ENCODE data around the gene USP5. TPM values are rescaled to one million over a fixed set of nuclear protein-coding genes. Genes with fewer than 3 reads are reported as not detected.

The USP5 gene
- total and polyA plus RNA-seq, 2 of the 8 experiments (the other 6 are each of a cell fraction or from before 2014, with no cell fraction given), result 66.5 to 148 TPM

- TF ChIP-seq NANOG (IDR thresholded peaks at IDR 0.05; ENCODE audit: insufficient read depth, low read depth, low read length, poor library complexity, severe bottlenecking) (no peak), FOSL1 (IDR thresholded peaks at IDR 0.05; ENCODE audit: insufficient read depth, low read depth, low read length) (no peak), ZNF274 (IDR thresholded peaks at IDR 0.05; ENCODE audit: borderline replicate concordance, extremely low read depth, low read length) (no peak), ATF3 (IDR thresholded peaks at IDR 0.05; ENCODE audit: insufficient read depth, low read depth, low read length) (peak; percentile 70), HDAC6 (IDR thresholded peaks at IDR 0.05; ENCODE audit: low read depth, low read length) (no peak), POLR2A (IDR thresholded peaks at IDR 0.05; ENCODE audit: control extremely low read depth in 1 of 2, low read depth in 2 of 2, low read length in 2 of 2) (peak in 1 of 2 experiments; percentile 79; a peak in 2 of 3 replicates), BACH1 (IDR thresholded peaks at IDR 0.05; ENCODE audit: low read length) (no peak), KDM1A (IDR thresholded peaks at IDR 0.05; ENCODE audit: borderline replicate concordance, low read length) (no peak), TBP (IDR thresholded peaks at IDR 0.05; ENCODE audit: low read depth, low read length) (no peak), ASH2L (IDR thresholded peaks at IDR 0.05; ENCODE audit: low read length) (peak; percentile 81), TAF1 (IDR thresholded peaks at IDR 0.05; ENCODE audit: low read depth, low read length) (peak; percentile 39; the same call in 1 of the 2 replicates), TCF12 (IDR thresholded peaks at IDR 0.05; ENCODE audit: low read depth, low read length) (no peak), KDM4A (IDR thresholded peaks at IDR 0.05; ENCODE audit: low read depth, low read length, severe bottlenecking) (peak; percentile 40), GABPA (IDR thresholded peaks at IDR 0.05; ENCODE audit: borderline replicate concordance, insufficient read depth, low read length) (peak; percentile 75; the same call in 1 of the 2 replicates), YY1 (IDR thresholded peaks at IDR 0.05; ENCODE audit: low read depth, low read length) (peak; percentile 84; the same call in 1 of the 2 replicates), CHD2 (IDR thresholded peaks at IDR 0.05; ENCODE audit: low read length) (peak; percentile 86), GTF2F1 (IDR thresholded peaks at IDR 0.05; ENCODE audit: borderline replicate concordance, low read depth, low read length) (no peak), CHD1 (IDR thresholded peaks at IDR 0.05; ENCODE audit: low read depth, low read length) (no peak), CTCF (IDR thresholded peaks at IDR 0.05; ENCODE audit: control extremely low read depth in 1 of 3, insufficient read depth in 1 of 3, low read depth in 1 of 3, low read length in 3 of 3) (no peak), POLR2AphosphoS5 (IDR thresholded peaks at IDR 0.05; ENCODE audit: low read depth, low read length) (peak; percentile 74; the same call in 1 of the 2 replicates), JUN (IDR thresholded peaks at IDR 0.05; ENCODE audit: low read depth, low read length) (no peak), SIX5 (IDR thresholded peaks at IDR 0.05; ENCODE audit: low read depth, low read length) (peak; percentile 99), TAF7 (optimal IDR thresholded peaks at IDR 0.05; ENCODE audit: borderline replicate concordance, low read depth, low read length) (no peak)
Measured at GRCh38 chr12:6851921-6852650, at the start of gene USP5 (continued).

Measured in H1 (cell line).